Suprapubic skin (tissue), 4 donors: ENCODE measurements around the gene OR12D1.

Experiments used
- CTCF ChIP-seq, 2 donors: fragments of 200-600 bp in 1 of 2; fragments of 450-650 bp in 1 of 2; sonication (generic) in 1 of 2; IDR thresholded peaks; one replicate each; pipeline ENCODE4 v1.5.1; 2016 to 2019; ENCODE audit warnings: antibody characterized with exemption in 2 of 2, mild to moderate bottlenecking in 1 of 2, moderate library complexity in 1 of 2
- EP300 ChIP-seq: sonication (generic); formaldehyde crosslinking; IDR thresholded peaks from one replicate; pipeline ENCODE4 v1.6.1; 2017; ENCODE audit warnings: antibody characterized with exemption
- POLR2AphosphoS5 ChIP-seq, 3 donors: sonication (generic); formaldehyde crosslinking; IDR thresholded peaks; one replicate each; pipeline ENCODE4 v1.6.1; 2017; ENCODE audit warnings: antibody characterized with exemption in 3 of 3

- TF ChIP-seq EP300 = no peak
- no peak for TF ChIP-seq CTCF (IDR thresholded peaks at IDR 0.05)
- TF ChIP-seq POLR2AphosphoS5 (IDR thresholded peaks at IDR 0.05) = no peak
These were observed 39.5 kb upstream of the OR12D1 start, which contains the start of gene OR12D3 for GRCh38 chr6:29375191-29375590.
